T47D (cell line): ENCODE measurements around the gene CD1D.
"Not testable (repeated sequence)": the region's sequence is repeated elsewhere in the genome, so short reads cannot be mapped to it uniquely, and the experiment has no call there.

ENCODE experiments used
- DNase-seq, 2 experiments: peaks; one replicate each; pipeline versions ENCODE4 v3.0.0 to v3.0.0-alpha.2; 2011 to 2012; ENCODE audit warnings: low read depth in 1 of 2, low spot score in 1 of 2
- JUND ChIP-seq: IDR thresholded peaks from 2 replicates; pipeline ENCODE4 v1.6.1; 2012; ENCODE audit warnings: low read depth
- in situ Hi-C: cut with HindIII; loops from 2 replicates; pipeline ENCODE4 v1.10.0; 2016; ENCODE audit warnings: low sequenced_read_pairs, low pct_unique_long_range_greater_than_20kb

CD1D gene

DNA sequence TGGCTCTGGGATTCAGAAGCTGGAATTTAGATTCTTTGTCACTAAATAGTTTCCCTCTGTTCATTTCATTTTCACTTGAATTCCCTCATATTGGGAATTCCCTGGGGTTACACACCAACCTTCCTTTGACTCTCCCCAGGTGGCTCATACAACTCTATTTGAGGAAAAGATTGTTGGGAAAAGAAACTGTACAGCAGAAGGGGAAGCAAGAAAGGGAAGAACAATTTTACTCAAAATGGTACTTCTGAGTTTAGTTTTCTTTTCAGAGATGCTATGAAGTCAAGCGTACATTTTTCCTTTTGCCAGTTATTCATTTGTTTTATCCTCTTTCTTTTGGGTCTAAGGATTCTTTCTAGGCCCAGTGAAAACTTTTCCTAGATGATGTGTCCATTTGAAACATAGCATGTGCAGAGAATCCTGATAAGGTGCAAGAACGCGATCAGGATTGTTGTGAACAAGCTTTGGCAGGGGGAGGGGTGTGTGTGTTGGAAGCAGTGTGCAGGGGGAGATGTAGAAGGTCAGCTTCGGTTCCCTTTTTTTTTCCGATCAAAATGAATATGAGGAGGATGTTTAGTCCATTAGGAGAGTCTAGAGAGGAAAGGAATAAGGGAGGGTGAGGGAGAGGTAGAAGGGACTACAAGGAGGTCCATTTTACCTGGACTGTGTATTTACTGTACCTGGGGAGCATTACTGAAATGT is 26.8 kb upstream of the CD1D start:
- in situ Hi-C loops = no loop called here
- TF ChIP-seq JUND = no peak
- DNase-seq = no peak

DNA sequence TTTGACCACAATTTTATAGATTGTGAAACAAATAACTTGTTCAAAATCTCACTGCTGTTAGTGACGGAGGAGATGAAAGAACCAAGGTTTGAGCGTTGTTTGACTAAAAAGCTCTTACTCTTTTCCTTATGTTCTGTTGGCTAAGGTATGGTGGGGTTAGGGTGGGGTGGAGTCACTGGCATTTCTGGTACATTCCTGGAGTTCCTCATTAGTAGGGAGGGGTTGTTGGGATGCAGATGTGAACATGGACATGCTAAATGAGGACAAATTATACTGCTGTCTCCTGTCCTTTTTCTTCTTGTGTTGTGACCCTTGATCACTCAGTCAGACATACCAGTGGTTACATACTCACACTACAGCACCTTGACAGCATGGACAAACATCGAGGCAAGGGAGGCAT is 26.2 kb upstream of the CD1D start:
- TF ChIP-seq JUND = no peak
- DNase-seq = no peak
- in situ Hi-C loops = no loop called here

DNA sequence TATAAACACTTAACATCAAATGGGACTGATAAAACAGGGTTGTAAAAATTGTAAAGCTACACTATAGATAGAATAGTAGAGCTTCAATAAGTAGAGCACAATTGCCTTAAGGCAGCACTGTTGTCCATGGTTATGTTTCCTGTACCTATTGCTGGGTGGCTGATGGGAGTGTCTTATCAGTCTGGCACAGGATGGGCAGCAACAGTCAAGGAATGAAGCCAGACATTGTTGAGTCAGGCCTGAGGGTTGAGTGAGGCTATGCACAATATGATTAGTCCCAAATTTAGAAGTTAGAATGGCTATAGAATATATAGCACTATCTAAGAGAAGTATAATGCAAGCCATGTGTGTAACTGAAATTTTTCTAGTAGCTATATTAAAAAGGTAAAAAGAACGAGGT is 25.0 kb upstream of the CD1D start:
- no peak for TF ChIP-seq JUND
- no peak for DNase-seq
- in situ Hi-C loops = no loop called here

DNA sequence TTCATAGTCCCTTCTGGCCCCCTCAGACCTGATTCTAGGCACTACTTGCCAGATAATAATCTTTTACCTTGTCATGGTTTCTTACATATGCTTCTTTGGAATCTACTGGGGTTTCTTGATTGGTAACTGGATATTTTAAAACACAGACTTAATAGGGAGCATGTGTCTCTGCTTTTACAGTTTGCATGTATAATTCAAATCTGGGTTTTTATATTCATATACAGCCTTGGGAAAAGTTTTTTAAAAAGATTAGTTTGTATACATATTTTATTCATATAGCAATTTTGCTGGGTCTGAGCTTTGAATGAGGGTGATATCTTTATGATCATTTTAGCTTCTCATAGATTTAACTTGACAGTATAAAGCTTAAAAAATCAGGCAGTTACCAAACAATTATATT is 21.1 kb upstream of the CD1D start:
- in situ Hi-C loops = no loop called here
- no peak for DNase-seq
- no peak for TF ChIP-seq JUND

DNA sequence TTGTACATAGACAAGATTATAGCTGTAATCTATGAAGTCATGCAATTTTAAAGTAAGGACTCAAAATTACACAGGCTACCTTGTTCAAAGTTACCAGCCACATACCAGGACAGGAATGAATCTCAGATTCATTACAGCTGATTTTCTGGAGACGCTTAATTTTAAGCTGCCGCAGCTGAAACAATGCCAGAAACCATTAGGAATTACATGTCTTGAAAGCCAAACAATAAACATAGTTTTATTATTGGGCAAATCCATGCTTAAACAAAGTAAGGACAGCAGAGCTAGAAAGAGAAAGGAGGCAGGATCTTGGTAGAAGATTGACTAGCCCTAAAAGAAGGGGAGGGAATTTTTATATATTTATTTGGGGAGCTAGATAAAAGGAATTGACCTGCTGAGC is 19.2 kb upstream of the CD1D start:
- DNase-seq = no peak
- in situ Hi-C loops = no loop called here
- no peak for TF ChIP-seq JUND

DNA sequence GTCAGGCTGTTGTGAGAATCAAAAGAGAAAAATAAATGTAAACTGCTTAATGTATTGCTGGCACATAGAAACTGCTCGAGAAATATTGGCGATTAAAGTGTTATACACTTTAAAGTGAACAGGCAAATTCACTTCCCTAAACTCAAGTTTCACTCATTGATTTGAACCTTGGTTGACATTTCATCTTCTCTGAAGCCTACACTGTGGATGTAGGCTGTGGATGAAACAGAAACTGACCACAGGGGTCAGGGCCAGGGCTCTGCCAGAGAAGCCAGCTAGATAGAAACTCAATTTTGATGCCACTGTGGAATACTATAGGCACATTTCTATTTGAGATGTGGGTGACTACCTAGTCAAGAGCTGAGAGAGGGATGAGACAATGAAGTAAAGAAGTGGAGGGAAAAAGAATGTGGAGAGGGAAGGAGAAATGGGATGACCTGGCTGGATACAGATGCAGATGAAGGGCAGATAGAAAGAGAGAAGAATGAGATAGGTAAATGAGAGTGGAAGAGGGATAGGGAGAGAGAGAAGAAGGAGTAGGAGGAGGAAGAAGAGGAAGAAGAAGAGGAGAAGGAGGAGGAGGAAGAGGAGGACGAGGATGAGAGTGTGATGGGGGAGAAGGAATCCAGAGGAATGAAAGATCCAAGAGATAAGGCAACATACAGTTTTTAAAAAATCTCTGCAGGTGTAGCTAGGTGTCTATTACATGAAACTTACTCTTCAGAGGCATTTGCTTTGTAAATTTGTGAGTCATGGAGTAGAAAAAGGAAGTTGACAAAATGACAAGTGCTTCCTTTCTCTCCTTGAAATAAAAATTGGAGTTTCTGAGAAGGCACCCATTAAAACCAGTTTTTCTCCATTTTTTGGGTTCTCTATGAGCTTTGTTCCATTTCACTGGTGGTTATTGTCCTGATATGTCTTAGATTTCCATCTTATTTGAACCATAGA is 17.4 kb upstream of the CD1D start:
- in situ Hi-C loops = no loop called here
- DNase-seq = no peak

DNA sequence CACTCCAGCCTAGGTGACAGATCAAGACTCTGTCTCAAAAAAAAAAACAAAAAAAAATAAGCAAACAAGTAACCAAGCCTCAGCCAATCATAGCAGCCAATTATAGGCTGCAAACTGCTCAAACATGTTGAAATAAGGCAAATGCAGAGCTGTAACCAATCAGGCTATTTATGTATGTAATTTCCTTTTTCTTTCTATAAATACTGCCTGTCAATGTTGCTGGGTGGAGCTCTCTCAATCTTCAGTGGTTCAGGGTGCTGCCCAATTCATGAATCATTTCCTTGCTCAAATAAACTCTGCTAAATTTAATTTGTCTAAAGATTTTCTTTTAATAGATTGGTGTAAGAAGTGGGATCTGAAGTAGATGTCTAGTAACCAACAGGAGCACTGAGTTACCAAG is 11.6 kb upstream of the CD1D start:
- no peak for TF ChIP-seq JUND
- DNase-seq = no peak
- in situ Hi-C loops = no loop called here

More for the DNA sequence above, 17.4 kb upstream of the CD1D start:
- no peak for TF ChIP-seq JUND

DNA sequence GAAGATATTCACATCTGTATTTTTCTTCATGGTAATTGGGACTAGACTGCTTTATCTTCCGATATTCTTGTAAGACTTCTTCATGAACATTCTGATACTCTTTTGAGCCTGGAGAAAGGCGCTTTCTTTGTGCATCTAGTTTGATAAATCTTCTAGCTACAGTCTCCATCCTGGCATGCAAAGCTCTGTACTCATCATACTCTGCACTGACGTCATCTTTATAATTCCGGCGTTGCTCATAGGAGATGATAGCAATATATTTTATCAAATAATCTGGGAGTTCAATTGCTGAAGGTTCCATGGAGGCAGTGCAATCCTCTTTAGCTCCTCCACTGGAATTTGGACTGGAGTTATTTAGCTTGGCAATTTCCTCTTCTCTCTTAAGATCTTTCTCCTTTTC is 4.8 kb upstream of the CD1D start:
- in situ Hi-C loops, DNase-seq: not testable (repeated sequence)

DNA sequence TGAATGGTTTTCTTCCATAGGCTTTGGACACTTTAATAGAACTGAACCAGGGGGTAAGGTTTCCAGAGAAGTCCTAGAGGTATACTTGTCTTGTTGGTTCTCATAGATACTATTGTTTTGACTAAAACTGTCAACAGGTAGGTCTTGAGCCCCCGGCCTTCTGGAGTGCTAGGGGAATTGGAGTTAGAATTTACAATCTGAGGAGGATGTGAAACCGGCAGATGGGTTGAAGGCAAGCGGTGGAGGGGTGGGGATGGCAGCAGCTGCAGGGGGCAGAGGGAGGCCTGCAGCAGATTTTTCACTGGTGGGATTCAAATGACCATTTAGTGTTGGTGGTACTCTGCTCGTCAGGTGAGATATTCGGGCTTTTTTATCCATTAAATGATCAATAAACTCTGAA is 4.3 kb upstream of the CD1D start:
- no peak for TF ChIP-seq JUND
- in situ Hi-C loops = no loop called here
- no peak for DNase-seq

DNA sequence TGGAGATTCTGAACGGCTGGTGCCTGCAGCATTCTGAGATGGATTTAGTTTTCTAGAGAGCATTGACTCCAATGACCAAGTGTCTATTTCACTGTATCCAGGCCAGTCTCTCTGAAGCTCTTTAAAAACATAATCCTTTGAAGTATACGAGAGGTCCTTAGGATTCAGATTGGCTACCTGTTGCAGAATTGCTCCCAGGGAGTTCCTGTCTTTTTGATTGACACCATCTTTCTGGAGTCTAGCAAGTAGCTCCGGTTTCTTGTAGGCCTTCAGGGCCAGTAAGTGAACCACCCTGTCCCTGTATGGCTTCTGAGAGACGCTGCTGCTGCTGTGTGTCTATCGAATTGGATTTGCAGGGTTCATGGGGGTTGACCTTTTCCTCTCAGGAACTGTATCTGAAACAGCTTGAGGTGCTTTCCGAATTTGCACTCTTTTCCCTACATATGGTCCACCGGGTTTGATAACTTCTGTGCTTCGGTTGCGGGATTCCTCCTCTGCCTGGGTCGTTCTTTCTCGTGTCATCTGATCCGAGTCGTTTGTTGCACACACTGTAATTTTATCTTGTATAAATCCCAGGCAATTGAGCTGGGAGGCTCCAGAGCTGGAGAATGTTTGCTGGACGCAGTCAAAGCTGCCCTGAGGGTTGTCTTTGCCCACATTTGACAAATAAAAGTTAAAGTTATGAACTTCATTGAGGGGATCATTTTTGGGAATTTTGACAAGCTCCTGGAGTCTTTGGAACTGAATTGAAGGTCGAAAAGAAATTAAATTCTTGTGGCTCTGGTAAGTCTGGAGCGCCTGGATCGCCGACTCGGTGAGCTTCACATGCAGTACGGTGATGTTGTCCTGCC is 3.6 kb upstream of the CD1D start:
- peak in 1 of 2 experiments; percentile 23 for DNase-seq
- in situ Hi-C loops = not testable (repeated sequence)

DNA sequence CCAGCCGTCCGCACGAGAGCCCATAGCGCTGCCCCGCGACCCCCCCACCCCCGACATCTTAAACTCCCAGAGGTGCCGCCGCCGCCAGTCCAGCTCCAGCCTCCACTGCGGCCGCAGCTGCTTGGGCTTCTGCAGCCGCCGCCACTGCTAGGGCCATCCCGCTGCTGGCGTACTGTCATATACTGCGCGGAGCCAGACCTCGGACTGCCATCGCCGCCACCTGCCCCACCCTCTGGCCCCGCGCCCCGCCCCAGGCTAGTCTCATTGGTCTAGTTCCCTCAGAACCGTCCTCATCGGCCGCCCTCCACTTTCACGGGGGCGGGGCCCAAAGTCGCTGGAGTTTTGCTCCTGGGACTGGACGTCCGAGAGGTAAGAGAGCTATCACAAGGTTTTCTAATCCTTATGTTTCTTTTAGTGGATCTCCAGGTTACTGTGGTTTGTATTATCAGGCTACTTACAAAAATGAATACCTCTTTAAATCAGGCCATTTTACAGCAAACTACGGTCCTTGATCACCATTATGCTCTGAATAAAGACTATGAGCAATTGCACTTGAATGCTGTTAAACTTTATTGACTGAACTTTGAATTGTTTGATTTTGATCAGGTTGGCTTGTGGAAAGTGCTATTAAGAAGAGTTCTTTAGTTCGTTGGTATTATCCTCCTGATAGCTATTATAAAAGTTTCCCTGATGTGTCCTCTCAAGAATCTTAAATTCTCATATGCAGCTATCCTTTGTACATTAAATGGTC is 2.8 kb upstream of the CD1D start:
- no peak for TF ChIP-seq JUND
- in situ Hi-C loops = no loop called here
- peak; percentile 77 to 90 for DNase-seq
